ENCODE measurements around the gene TMPRSS9. TPM values are rescaled to one million over a fixed set of nuclear protein-coding genes. Genes with fewer than 3 reads are reported as not detected.

The TMPRSS9 gene
- total and polyA plus RNA-seq, 8 donors, result 0.09 to 0.84 (median 0.58) TPM

GRCh38 chr19:2420490-2420889, 60.4 kb downstream of the TMPRSS9 start:
- 88 to 91% methylated on average over 2 of the region's 2 CpGs for WGBS, 2 donors
- FAIRE-seq, result no peak
- H3K4me1 ChIP-seq, result peaks cover 0 to 13% (median 7%) of the 10 kb centered on the region in 3 donors
- TF ChIP-seq, protein P1, sequence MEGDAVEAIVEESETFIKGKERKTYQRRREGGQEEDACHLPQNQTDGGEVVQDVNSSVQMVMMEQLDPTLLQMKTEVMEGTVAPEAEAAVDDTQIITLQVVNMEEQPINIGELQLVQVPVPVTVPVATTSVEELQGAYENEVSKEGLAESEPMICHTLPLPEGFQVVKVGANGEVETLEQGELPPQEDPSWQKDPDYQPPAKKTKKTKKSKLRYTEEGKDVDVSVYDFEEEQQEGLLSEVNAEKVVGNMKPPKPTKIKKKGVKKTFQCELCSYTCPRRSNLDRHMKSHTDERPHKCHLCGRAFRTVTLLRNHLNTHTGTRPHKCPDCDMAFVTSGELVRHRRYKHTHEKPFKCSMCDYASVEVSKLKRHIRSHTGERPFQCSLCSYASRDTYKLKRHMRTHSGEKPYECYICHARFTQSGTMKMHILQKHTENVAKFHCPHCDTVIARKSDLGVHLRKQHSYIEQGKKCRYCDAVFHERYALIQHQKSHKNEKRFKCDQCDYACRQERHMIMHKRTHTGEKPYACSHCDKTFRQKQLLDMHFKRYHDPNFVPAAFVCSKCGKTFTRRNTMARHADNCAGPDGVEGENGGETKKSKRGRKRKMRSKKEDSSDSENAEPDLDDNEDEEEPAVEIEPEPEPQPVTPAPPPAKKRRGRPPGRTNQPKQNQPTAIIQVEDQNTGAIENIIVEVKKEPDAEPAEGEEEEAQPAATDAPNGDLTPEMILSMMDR (IDR thresholded peaks at IDR 0.05), result no peak
- no peak for ATAC-seq
- no peak overlapping the region for H3K27ac ChIP-seq
- no peaks in the 10 kb centered on the region for H3K27me3 ChIP-seq
- intact Hi-C loops (cut with DNase I), result no loop called here
- no peak overlapping the region for H3K4me3 ChIP-seq
- DNase-seq, result no peak
- no peaks in the 10 kb centered on the region for H3K36me3 ChIP-seq
- no peaks in the 10 kb centered on the region for H3K9me3 ChIP-seq

DNA sequence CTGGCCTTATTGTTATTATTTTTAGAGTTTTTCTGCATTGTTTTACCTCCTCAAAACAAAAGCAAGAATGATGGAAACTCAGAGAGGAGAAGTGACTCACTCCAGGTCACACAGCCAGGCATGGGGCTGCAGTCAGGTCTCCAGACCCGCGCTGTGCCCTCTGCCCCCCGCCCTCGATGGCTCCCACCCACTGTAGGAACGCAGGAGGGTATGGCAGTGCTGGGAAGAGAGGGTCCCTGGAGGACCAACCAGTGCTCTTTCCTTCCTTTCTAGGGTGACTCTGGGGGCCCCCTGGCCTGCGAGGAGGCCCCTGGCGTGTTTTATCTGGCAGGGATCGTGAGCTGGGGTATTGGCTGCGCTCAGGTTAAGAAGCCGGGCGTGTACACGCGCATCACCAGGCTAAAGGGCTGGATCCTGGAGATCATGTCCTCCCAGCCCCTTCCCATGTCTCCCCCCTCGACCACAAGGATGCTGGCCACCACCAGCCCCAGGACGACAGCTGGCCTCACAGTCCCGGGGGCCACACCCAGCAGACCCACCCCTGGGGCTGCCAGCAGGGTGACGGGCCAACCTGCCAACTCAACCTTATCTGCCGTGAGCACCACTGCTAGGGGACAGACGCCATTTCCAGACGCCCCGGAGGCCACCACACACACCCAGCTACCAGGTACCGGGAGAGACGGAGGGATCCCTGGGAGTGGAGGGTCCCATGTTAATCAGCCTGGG, 61.7 kb downstream of the TMPRSS9 start:
- 88 to 89% methylated on average over 23 of the region's 23 CpGs for WGBS, 2 donors
- no peaks in the 10 kb centered on the region for H3K27me3 ChIP-seq
- no peak for FAIRE-seq
- no peak overlapping the region for H3K4me3 ChIP-seq
- no peaks in the 10 kb centered on the region for H3K36me3 ChIP-seq
- DNase-seq, result peak in 1 of 6 donors; percentile 74
- intact Hi-C loops (cut with DNase I), result no loop called here
- H3K4me1 ChIP-seq, result peaks cover 0 to 21% (median 7%) of the 10 kb centered on the region in 3 donors
- no peak overlapping the region for H3K27ac ChIP-seq
- H3K9me3 ChIP-seq, result no peaks in the 10 kb centered on the region
- TF ChIP-seq, protein P1 (IDR thresholded peaks at IDR 0.05), result no peak
- ATAC-seq, result no peak

GRCh38 chr19:2423071-2423914, 63.2 kb downstream of the TMPRSS9 start:
- TF ChIP-seq, protein P1 (IDR thresholded peaks at IDR 0.05), result no peak

DNA sequence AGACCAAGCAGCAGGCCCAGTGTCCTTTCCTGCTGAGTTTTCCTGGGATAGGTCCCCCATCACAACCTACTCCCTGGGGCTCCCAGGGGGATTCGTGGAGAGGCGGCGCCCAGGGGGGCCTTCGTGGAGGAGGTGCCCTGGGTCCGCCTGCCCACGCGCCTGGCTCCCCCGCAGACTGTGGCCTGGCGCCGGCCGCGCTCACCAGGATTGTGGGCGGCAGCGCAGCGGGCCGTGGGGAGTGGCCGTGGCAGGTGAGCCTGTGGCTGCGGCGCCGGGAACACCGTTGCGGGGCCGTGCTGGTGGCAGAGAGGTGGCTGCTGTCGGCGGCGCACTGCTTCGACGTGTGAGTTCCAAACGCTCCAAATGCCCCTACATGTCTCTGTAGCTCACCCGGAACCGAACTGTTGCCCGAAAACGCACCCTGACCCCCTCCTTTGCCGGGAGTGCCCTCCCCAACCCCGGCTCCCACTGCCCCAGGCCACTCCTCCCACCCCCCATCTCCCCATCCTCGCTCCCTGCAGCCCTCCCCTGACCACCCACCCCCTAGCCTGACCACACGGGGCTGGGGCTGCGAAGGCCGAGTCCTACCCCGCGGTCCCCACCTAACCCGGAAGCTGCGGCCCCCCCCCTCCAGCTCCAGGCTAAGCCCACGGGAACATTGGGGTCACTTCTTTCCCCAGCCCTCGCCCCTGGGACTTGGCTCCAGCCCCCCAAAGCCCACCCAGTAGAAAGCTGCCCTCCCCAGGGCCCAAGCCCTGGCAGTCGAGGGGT, 64.0 kb downstream of the TMPRSS9 start:
- intact Hi-C loops (cut with DNase I), result no loop called here
- Histone ChIP-seq H3K4me1 (peaks cover 5 to 24% (median 7%) of the 10 kb centered on the region in 3 donors), H3K4me3 (peak overlapping the region in 3 of 4 donors; percentile 16 to 92 (median 81)), H3K36me3 (no peaks in the 10 kb centered on the region), H3K9me3 (no peaks in the 10 kb centered on the region), H3K27me3 (no peaks in the 10 kb centered on the region), H3K27ac (peak overlapping the region in 3 of 4 donors; percentile 70 to 81 (median 72))
- FAIRE-seq (no peak), DNase-seq (peak in 1 of 6 donors; percentile 79), ATAC-seq (no peak)
- TF ChIP-seq, protein P1 (IDR thresholded peaks at IDR 0.05), result no peak
- 60 to 81% methylated on average over 46 of the region's 46 CpGs for WGBS, 2 donors

More at GRCh38 chr19:2423071-2423914, 63.2 kb downstream of the TMPRSS9 start:
- whole genome bisulfite sequencing, 2 donors, result 29 to 32% methylated on average over 18 to 19 of the region's 19 CpGs
- no peaks in the 10 kb centered on the region for H3K9me3 ChIP-seq
- FAIRE-seq (no peak), ATAC-seq (peak in 3 of 4 donors; percentile 35 to 57 (median 52)), DNase-seq (peak in 5 of 6 donors; percentile 73 to 91 (median 83))
- no peaks in the 10 kb centered on the region for H3K27me3 ChIP-seq
- intact Hi-C loops (cut with DNase I), result no loop called here
- peak overlapping the region in 3 of 4 donors; percentile 70 to 81 (median 72) for H3K27ac ChIP-seq
- H3K4me3 ChIP-seq, result peak overlapping the region in 1 of 4 donors; percentile 14
- no peaks in the 10 kb centered on the region for H3K36me3 ChIP-seq
- H3K4me1 ChIP-seq, result peaks cover 3 to 24% (median 7%) of the 10 kb centered on the region in 3 donors

Data from pancreas (tissue), 10 donors.